IMR-90 (cell line): ENCODE measurements around the gene ARPC2. TPM values are rescaled to one million over a fixed set of nuclear protein-coding genes. Genes with fewer than 3 reads are reported as not detected.
A peak's percentile ranks its signal among the peaks of the same experiment; 100 is the strongest.

ENCODE experiments used
- ATAC-seq: fragments of 200-7000 bp; cut with Tn5 transposase; 2 replicates; pipeline ENCODE4 v1.9.1; 2020; ENCODE audit warnings: low read depth, mild to moderate bottlenecking, moderate library complexity
- BruUV-seq: library from RNA; stranded (reverse); fragments of 400-500 nt; replicated peaks from 2 replicates; lab custom pipeline; 2021; lab: Mats Ljungman, UMichigan
- CTCF ChIA-PET: fragments of 300-600 bp; formaldehyde crosslinking; extraction: SDS; loops from one replicate; lab custom pipeline; 2021; ENCODE audit warnings: antibody characterized with exemption; lab: Yijun Ruan, JAX
- POLR2A ChIA-PET: fragments of 300-600 bp; sonication (Branson Sonifier 250); formaldehyde crosslinking; loops from one replicate; lab custom pipeline; 2022; ENCODE audit warnings: antibody characterized with exemption; ENCODE audit not compliant: unreplicated experiment; lab: Charles Lee
- DNase-seq: peaks from one replicate; pipeline ENCODE4 v3.0.0; 2013
- H2AFZ ChIP-seq: replicated peaks from 2 replicates; pipeline ENCODE3; 2013; ENCODE audit warnings: low read length, mild to moderate bottlenecking; ENCODE audit not compliant: poor library complexity
- H2AK5ac ChIP-seq: 2 replicates; pipeline ENCODE4 v1.6.1; 2013; ENCODE audit warnings: low read depth, low read length, inconsistent platforms
- H2AK9ac ChIP-seq: replicated peaks from 2 replicates; pipeline ENCODE3; 2013; ENCODE audit warnings: mild to moderate bottlenecking, low read depth, low read length, moderate library complexity; ENCODE audit not compliant: poor library complexity
- H2BK120ac ChIP-seq: 2 replicates; pipeline ENCODE4 v1.6.1; 2013; ENCODE audit warnings: low read depth, low read length, inconsistent platforms
- H2BK15ac ChIP-seq: 3 replicates; pipeline ENCODE4 v1.6.1; 2013; ENCODE audit warnings: low read depth, low read length, inconsistent platforms
- H2BK20ac ChIP-seq: 2 replicates; pipeline ENCODE4 v1.6.1; 2013; ENCODE audit warnings: low read depth, mild to moderate bottlenecking, inconsistent platforms, low read length, moderate library complexity
- H2BK5ac ChIP-seq: 2 replicates; pipeline ENCODE4 v1.6.1; 2013; ENCODE audit warnings: mild to moderate bottlenecking, low read depth, low read length, inconsistent platforms; ENCODE audit not compliant: poor library complexity, severe bottlenecking
- H3K14ac ChIP-seq: replicated peaks from 2 replicates; pipeline ENCODE4 v1.6.1; 2013; ENCODE audit warnings: low read depth, low read length, inconsistent platforms
- H3K18ac ChIP-seq: 2 replicates; pipeline ENCODE4 v1.6.1; 2013; ENCODE audit warnings: low read depth, low read length, control low read depth
- H3K23ac ChIP-seq: 2 replicates; pipeline ENCODE4 v1.6.1; 2013; ENCODE audit warnings: low read depth, low read length, inconsistent platforms
- H3K27ac ChIP-seq: 2 replicates; pipeline ENCODE4 v1.5.1; 2013; ENCODE audit warnings: mild to moderate bottlenecking, control low read depth, low read length; ENCODE audit not compliant: insufficient read depth
- H3K27me3 ChIP-seq: 2 replicates; pipeline ENCODE4 v1.6.1; 2013; ENCODE audit warnings: low read length; ENCODE audit not compliant: control insufficient read depth, insufficient read depth
- H3K36me3 ChIP-seq: 2 replicates; pipeline ENCODE4 v1.6.1; 2013; ENCODE audit warnings: low read length, mixed read lengths; ENCODE audit not compliant: control insufficient read depth, insufficient read depth
- H3K4ac ChIP-seq: 2 replicates; pipeline ENCODE4 v1.6.1; 2013; ENCODE audit warnings: low read depth, low read length, inconsistent platforms
- H3K4me1 ChIP-seq: 2 replicates; pipeline ENCODE4 v1.6.1; 2013; ENCODE audit warnings: low read length, mixed read lengths; ENCODE audit not compliant: control insufficient read depth, insufficient read depth
- H3K4me2 ChIP-seq: 2 replicates; pipeline ENCODE4 v1.6.1; 2013; ENCODE audit warnings: low read depth, mild to moderate bottlenecking, control low read depth, low read length, moderate library complexity
- H3K4me3 ChIP-seq: 2 replicates; pipeline ENCODE4 v1.5.1; 2013; ENCODE audit warnings: low read depth, mild to moderate bottlenecking, control low read depth, low read length, moderate library complexity; ENCODE audit not compliant: insufficient read depth
- H3K56ac ChIP-seq: 2 replicates; pipeline ENCODE4 v1.6.1; 2013; ENCODE audit warnings: low read length, inconsistent platforms; ENCODE audit not compliant: insufficient read depth; ENCODE audit errors: extremely low read depth
- H3K79me1 ChIP-seq, 2 experiments: 2 replicates each; pipeline ENCODE4 v1.6.1; 2013; ENCODE audit warnings: low read length in 2 of 2, inconsistent platforms in 1 of 2, low read depth in 1 of 2
- H3K9ac ChIP-seq: 2 replicates; pipeline ENCODE4 v1.6.1; 2013; ENCODE audit warnings: low read depth, low read length, control low read depth
- H3K9me1 ChIP-seq: 2 replicates; pipeline ENCODE4 v1.6.1; 2013; ENCODE audit warnings: low read length, inconsistent platforms; ENCODE audit not compliant: insufficient read depth
- H3K9me3 ChIP-seq: 2 replicates; pipeline ENCODE4 v1.6.1; 2013; ENCODE audit warnings: low read length; ENCODE audit not compliant: control insufficient read depth, insufficient read depth
- H4K20me1 ChIP-seq: 2 replicates; pipeline ENCODE4 v1.6.1; 2013; ENCODE audit warnings: low read length, inconsistent platforms; ENCODE audit not compliant: insufficient read depth
- H4K5ac ChIP-seq: 2 replicates; pipeline ENCODE4 v1.6.1; 2013; ENCODE audit warnings: mild to moderate bottlenecking, low read depth, low read length, control low read depth
- H4K8ac ChIP-seq, 2 experiments: 2 replicates each; pipeline ENCODE4 v1.6.1; 2013; ENCODE audit warnings: low read depth in 2 of 2, low read length in 2 of 2, control low read depth in 1 of 2, inconsistent platforms in 1 of 2
- H4K91ac ChIP-seq: 2 replicates; pipeline ENCODE4 v1.6.1; 2013; ENCODE audit warnings: low read depth, low read length, inconsistent platforms; ENCODE audit not compliant: insufficient read depth
- CEBPB ChIP-seq: IDR thresholded peaks from 2 replicates; pipeline ENCODE4 v1.6.1; 2012; ENCODE audit warnings: low read depth, low read length, improper control_type of control experiment
- CHD1 ChIP-seq: IDR thresholded peaks from 2 replicates; pipeline ENCODE4 v1.6.1; 2012; ENCODE audit warnings: low read depth, low read length, improper control_type of control experiment
- FOS ChIP-seq: fragments of 150-350 bp; IDR thresholded peaks from 2 replicates; pipeline ENCODE4 v1.6.1; 2016; ENCODE audit warnings: low read depth, low read length
- MAFK ChIP-seq: IDR thresholded peaks from 2 replicates; pipeline ENCODE4 v1.6.1; 2012; ENCODE audit warnings: low read depth, low read length, improper control_type of control experiment
- MAZ ChIP-seq: IDR thresholded peaks from 2 replicates; pipeline ENCODE4 v1.6.1; 2012; ENCODE audit warnings: low read depth, mild to moderate bottlenecking, low read length, improper control_type of control experiment, moderate library complexity, borderline replicate concordance
- MXI1 ChIP-seq: IDR thresholded peaks from 2 replicates; pipeline ENCODE4 v1.6.1; 2012; ENCODE audit warnings: low read depth, mild to moderate bottlenecking, low read length, moderate library complexity, borderline replicate concordance
- NFE2L2 ChIP-seq: fragments of 150-350 bp; IDR thresholded peaks from 2 replicates; pipeline ENCODE4 v1.6.1; 2016; ENCODE audit warnings: low read depth, mild to moderate bottlenecking, low read length
- POLR2A ChIP-seq: IDR thresholded peaks from 2 replicates; pipeline ENCODE4 v1.6.1; 2012; ENCODE audit warnings: mild to moderate bottlenecking, low read depth, low read length
- RCOR1 ChIP-seq: IDR thresholded peaks from 2 replicates; pipeline ENCODE4 v1.6.1; 2012; ENCODE audit warnings: mild to moderate bottlenecking, low read length, improper control_type of control experiment; ENCODE audit not compliant: insufficient replicate concordance
- RFX5 ChIP-seq: IDR thresholded peaks from 2 replicates; pipeline ENCODE4 v1.8.0; 2012; ENCODE audit warnings: low read depth, mild to moderate bottlenecking, low read length, moderate library complexity
- SMC3 ChIP-seq: fragments of 150-350 bp; IDR thresholded peaks from 2 replicates; pipeline ENCODE4 v1.6.1; 2016; ENCODE audit warnings: low read depth, mild to moderate bottlenecking, antibody characterized with exemption, low read length, moderate library complexity
- WGBS, 2 experiments: methylation state at CpG; one replicate each; pipeline versions ENCODE4 v1.1.5 to v1.1.7; 2013; ENCODE audit warnings: missing lambda C conversion rate in 2 of 2; ENCODE audit not compliant: insufficient read length in 1 of 2; ENCODE audit errors: extremely low coverage in 2 of 2; 5-methylcytosine and 5-hydroxymethylcytosine counted together
- dilution Hi-C: fragments of 300-500 bp; cut with HindIII; formaldehyde crosslinking; loops from one replicate; pipeline ENCODE4 v1.14.3; 2018; ENCODE audit warnings: low sequenced_read_pairs; ENCODE audit not compliant: unreplicated experiment
- in situ Hi-C: fragments of 300-500 bp; cut with MboI; formaldehyde crosslinking; loops from 3 replicates; pipeline ENCODE4 v1.14.3; 2019; ENCODE audit warnings: low sequenced_read_pairs, inconsistent platforms, mixed read lengths
- intact Hi-C: fragments of 100-400 bp; cut with micrococcal nuclease; formaldehyde crosslinking; loops from 2 replicates; pipeline ENCODE4 v1.10.0; 2022
- polyA plus RNA-seq, 3 experiments: library from polyadenylated mRNA; depleted of rRNA; stranded (reverse); fragments of >200 nt; gene quantifications; 2 replicates each; pipeline ENCODE4 v1.2.3, GENCODE V29; 2012; ENCODE audit warnings: low replicate concordance in 1 of 3
- total RNA-seq: library from RNA; depleted of rRNA; stranded (reverse); fragments of >200 nt; gene quantifications from 2 replicates; pipeline ENCODE4 v1.2.3, GENCODE V29; 2012
- TF ChIP-seq, protein P1 (sequence below): fragments of 150-350 bp; IDR thresholded peaks from 2 replicates; pipeline ENCODE4 v1.6.1; 2017; ENCODE audit warnings: mild to moderate bottlenecking, antibody characterized with exemption, low read length, low read depth
- TF ChIP-seq, protein P2 (sequence below): fragments of 150-350 bp; IDR thresholded peaks from 2 replicates; pipeline ENCODE4 v1.6.1; 2016; ENCODE audit warnings: low read depth, mild to moderate bottlenecking, low read length, moderate library complexity, borderline replicate concordance
- TF ChIP-seq, protein P3 (sequence below): conservative IDR thresholded peaks from 2 replicates; pipeline ENCODE4 v1.5.1; 2012; ENCODE audit warnings: mild to moderate bottlenecking, low read depth, low read length, improper control_type of control experiment

Gene ARPC2
- total and polyA plus RNA-seq, 2 of the 4 experiments (the other 2 are of a cell fraction), result 561 to 635 TPM

DNA sequence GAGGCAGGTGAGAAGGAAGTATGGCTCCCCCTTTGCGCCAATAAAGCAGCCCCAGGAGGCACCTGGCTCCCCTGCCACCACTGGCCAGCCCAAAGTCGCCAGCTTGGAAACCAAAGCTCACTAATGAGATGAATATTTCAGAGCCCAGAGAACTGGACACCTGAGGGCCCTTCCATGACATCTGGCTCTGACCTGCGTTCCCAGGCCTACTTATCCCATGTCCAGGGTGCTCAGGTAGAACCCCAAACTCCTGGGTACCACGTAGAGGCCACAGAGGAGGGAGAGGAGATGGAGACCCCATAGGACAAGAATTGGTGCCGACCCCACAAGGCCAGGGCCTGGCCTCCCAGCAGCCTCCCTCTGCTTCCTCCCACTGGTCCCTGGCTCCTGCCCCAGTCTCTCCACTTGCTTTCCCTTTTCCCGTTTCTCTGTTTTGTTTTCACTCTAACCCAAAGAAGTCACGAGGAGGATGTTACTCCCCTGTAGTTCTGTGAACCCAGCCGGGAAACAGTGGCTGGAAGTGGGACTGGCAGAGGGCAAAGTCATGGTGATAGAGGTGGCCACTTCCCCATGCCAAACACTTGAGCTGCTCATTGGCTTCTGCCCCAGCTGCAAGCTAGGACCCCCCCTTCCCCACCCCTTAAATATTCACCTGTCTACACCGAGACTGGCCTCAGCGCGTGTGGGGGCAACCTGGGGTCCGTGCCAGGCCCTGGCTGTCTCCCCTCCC, 74.5 kb downstream of the ARPC2 start:
- Histone ChIP-seq H3K4me1 (peaks cover 20% of the 10 kb centered on the region), H2BK15ac (no peak overlapping the region), H3K56ac (0 out of 2 replicates have a peak overlapping the region, but pooled peaks have one; percentile 26), H3K4me3 (peak overlapping the region; percentile 86), H2AK9ac (peak overlapping the region; percentile 98), H3K36me3 (no peaks in the 10 kb centered on the region), H3K27me3 (no peaks in the 10 kb centered on the region), H4K8ac (peak overlapping the region; percentile 30 to 88; a peak in 2 of 4 replicates), H3K4ac (peak overlapping the region; percentile 92), H3K9ac (peak overlapping the region; percentile 86), H3K9me1 (peaks cover 18% of the 10 kb centered on the region), H4K91ac (peak overlapping the region; percentile 75), H2AFZ (peak overlapping the region; percentile 80), H2BK5ac (peak overlapping the region; percentile 80), H3K9me3 (no peaks in the 10 kb centered on the region), H4K5ac (peak overlapping the region; percentile 45; the same call in 1 of the 2 replicates), H2BK20ac (no peak overlapping the region), H2AK5ac (peak overlapping the region; percentile 65), H2BK120ac (0 out of 2 replicates have a peak overlapping the region, but pooled peaks have one; percentile 51), H3K23ac (peak overlapping the region; percentile 76), H3K79me1 (peaks cover 15 to 41% of the 10 kb centered on the region in 2 experiments; a peak in 3 of 4 replicates), H3K14ac (peak overlapping the region; percentile 94), H3K4me2 (peak overlapping the region; percentile 92), H3K27ac (peak overlapping the region; percentile 92), H4K20me1 (peaks cover 15% of the 10 kb centered on the region), H3K18ac (peak overlapping the region; percentile 44; the same call in 1 of the 2 replicates)
- in situ Hi-C loops, result no loop called here
- BruUV-seq, result no TSS peak
- ATAC-seq (no peak; the same call in 1 of the 2 replicates), DNase-seq (peak; percentile 31)
- POLR2A ChIA-PET, result no interaction called here
- intact Hi-C loops, result loop anchor here (2.0 to 5.0 kb wide), 2 partner anchors 105 to 356 kb away; no protein-coding TSS in a partner anchor
- dilution Hi-C loops, result no loop called here
- 67% methylated on average over 1 of the region's 12 CpGs; no CpG with 5 or more reads in 1 of the 2 experiments for WGBS, 2 experiments
- CTCF ChIA-PET, result interaction anchor here (1.6 kb wide), 1 partner anchor 19 kb away, joined by 4 read pairs; no protein-coding TSS in a partner anchor
- TF ChIP-seq CEBPB (no peak), MAZ (no peak), CHD1 (no peak), MXI1 (no peak), POLR2A (no peak), RFX5 (no peak), SMC3 (no peak), FOS (no peak), NFE2L2 (no peak), MAFK (no peak), RCOR1 (no peak)
- TF ChIP-seq, protein P1, sequence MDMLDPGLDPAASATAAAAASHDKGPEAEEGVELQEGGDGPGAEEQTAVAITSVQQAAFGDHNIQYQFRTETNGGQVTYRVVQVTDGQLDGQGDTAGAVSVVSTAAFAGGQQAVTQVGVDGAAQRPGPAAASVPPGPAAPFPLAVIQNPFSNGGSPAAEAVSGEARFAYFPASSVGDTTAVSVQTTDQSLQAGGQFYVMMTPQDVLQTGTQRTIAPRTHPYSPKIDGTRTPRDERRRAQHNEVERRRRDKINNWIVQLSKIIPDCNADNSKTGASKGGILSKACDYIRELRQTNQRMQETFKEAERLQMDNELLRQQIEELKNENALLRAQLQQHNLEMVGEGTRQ, result no peak
- TF ChIP-seq, protein P2, sequence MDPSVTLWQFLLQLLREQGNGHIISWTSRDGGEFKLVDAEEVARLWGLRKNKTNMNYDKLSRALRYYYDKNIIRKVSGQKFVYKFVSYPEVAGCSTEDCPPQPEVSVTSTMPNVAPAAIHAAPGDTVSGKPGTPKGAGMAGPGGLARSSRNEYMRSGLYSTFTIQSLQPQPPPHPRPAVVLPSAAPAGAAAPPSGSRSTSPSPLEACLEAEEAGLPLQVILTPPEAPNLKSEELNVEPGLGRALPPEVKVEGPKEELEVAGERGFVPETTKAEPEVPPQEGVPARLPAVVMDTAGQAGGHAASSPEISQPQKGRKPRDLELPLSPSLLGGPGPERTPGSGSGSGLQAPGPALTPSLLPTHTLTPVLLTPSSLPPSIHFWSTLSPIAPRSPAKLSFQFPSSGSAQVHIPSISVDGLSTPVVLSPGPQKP, result no peak
- TF ChIP-seq, protein P3, sequence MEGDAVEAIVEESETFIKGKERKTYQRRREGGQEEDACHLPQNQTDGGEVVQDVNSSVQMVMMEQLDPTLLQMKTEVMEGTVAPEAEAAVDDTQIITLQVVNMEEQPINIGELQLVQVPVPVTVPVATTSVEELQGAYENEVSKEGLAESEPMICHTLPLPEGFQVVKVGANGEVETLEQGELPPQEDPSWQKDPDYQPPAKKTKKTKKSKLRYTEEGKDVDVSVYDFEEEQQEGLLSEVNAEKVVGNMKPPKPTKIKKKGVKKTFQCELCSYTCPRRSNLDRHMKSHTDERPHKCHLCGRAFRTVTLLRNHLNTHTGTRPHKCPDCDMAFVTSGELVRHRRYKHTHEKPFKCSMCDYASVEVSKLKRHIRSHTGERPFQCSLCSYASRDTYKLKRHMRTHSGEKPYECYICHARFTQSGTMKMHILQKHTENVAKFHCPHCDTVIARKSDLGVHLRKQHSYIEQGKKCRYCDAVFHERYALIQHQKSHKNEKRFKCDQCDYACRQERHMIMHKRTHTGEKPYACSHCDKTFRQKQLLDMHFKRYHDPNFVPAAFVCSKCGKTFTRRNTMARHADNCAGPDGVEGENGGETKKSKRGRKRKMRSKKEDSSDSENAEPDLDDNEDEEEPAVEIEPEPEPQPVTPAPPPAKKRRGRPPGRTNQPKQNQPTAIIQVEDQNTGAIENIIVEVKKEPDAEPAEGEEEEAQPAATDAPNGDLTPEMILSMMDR, result no peak
